Measurements from ENCODE around the gene SAP30BP.

DNA sequence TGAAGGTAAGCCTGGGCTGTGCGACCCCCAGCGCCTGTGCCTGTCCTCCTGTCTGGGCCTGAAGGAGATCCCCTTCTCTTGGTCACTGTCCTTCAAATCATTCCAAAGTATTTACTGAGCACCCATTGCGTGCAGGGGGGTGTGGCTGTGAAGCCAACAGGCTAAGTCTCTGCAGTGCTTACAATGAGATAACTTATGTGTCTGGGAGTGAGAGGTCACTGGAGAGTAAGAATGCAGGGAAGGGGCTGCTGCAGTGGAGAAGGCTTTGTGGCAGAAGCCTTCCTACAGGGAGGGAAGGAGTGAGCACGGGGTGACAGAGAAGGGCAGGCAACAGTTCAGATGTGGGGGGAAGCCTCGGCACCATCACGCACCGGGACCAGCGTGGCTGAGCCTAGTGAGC, 45.1 kb upstream of the SAP30BP start:
- no peak for TF ChIP-seq SIN3A (IDR thresholded peaks at IDR 0.05; ENCODE audit: borderline replicate concordance, insufficient read depth, low read length)
- TF ChIP-seq TAF1 (IDR thresholded peaks at IDR 0.05; ENCODE audit: borderline replicate concordance, insufficient read depth, low read length), result no peak

Data from PFSK-1 (cell line).